LNCaP clone FGC (cell line): ENCODE results near the gene NIT1.

Experiments
- DNase-seq: peaks from one replicate; pipeline ENCODE4 v3.0.0-alpha.2; 2011; ENCODE audit warnings: low read depth
- H3K4me3 ChIP-seq: 2 replicates; pipeline ENCODE4 v1.5.1; 2011; ENCODE audit warnings: mild to moderate bottlenecking, low read depth, low read length, control low read depth
- CTCF ChIP-seq: IDR thresholded peaks from 2 replicates; pipeline ENCODE4 v1.5.1; 2012; ENCODE audit warnings: mild to moderate bottlenecking; ENCODE audit not compliant: control insufficient read depth, insufficient read depth; ENCODE audit errors: extremely low read depth

NIT1 gene

GRCh38 chr1:161127649-161128048 lies 9.7 kb downstream of the NIT1 start:
- no peak overlapping the region for H3K4me3 ChIP-seq
- no peak for TF ChIP-seq CTCF
- no peak for DNase-seq

DNA sequence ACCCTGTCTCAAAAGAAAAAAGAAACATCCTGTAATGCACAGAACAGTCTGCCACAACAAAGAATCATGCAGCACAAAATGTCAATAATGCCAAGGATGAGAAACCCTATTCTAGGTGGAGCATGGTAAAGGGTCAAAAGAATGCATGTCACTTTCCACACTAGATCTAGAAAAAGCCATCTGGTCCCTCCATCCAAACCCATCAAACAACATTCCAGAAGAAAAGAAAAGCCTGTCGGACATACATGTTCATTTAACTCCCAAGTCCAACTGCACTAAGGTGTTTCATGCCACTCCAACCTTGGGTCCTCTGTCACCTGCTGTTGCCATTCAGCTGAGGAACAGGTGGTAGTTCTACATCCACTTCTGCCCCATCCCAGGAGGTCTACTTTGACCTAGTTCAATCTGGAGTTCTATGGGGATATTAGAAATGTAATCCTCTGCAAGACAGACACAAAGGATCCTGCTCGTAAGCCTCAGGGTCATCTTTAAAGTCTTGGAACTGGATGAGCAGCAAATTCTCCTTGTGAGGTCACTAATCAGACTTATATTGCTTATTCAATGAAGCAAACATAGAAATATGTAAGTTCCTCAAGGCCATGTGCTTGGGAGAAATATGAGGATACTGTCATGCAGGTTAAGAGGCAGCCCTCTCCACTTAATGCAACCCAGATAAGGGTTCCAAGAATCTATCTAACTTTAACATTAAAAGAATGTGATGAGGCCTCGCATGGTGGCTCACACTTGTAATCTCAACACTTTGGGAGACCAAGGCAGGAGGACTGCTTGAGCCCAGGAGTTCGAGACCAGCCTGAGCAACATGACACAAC lies 10.9 kb downstream of the NIT1 start:
- no peak overlapping the region for H3K4me3 ChIP-seq
- DNase-seq: no peak
- no peak for TF ChIP-seq CTCF

GRCh38 chr1:161130266-161130665 lies 12.4 kb downstream of the NIT1 start:
- no peak for DNase-seq
- H3K4me3 ChIP-seq: no peak overlapping the region
- no peak for TF ChIP-seq CTCF

DNA sequence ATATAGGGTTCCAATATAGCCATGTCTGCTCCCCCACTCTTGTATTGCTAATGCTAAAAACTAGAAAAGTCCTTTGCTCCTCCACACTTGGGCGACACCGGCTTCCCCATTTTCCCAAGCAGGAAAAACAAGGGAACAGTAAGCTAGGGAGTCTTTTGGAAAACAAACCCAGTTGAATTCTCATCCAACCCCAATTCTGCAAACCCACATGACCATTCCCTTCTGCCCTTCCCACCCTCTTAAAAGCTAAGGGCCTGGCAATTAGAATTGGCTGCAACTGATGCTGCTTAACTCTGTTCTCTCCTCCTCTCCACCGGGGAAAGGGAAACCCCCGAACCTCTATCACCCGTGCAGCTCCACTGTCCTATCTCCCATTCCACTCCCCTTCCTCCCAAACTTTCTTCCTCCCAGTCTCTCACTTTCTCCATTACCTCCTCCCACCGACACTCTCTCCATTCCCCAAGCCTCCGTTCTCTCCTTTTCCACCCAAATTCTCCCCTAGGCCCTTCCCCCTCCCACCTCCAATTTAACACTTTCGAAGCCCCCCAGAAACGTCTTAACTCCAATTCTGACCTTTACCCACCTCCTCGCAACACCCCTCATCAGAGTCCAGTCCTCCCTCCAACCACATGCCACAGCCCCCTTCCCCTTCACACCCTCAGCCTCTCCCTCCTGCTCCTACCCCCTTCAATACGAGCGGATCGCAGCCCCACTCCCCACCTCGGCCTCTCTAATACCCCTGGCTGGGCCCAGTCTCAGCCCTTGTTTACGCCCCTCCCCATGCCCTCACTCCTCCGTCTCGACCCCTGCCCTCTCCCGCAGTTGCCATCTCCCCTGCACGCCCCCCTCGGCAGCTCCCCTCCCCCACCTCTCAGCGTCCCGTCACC lies 13.9 kb downstream of the NIT1 start:
- no peak for DNase-seq
- TF ChIP-seq CTCF: no peak
- H3K4me3 ChIP-seq: peak overlapping the region; percentile 71

DNA sequence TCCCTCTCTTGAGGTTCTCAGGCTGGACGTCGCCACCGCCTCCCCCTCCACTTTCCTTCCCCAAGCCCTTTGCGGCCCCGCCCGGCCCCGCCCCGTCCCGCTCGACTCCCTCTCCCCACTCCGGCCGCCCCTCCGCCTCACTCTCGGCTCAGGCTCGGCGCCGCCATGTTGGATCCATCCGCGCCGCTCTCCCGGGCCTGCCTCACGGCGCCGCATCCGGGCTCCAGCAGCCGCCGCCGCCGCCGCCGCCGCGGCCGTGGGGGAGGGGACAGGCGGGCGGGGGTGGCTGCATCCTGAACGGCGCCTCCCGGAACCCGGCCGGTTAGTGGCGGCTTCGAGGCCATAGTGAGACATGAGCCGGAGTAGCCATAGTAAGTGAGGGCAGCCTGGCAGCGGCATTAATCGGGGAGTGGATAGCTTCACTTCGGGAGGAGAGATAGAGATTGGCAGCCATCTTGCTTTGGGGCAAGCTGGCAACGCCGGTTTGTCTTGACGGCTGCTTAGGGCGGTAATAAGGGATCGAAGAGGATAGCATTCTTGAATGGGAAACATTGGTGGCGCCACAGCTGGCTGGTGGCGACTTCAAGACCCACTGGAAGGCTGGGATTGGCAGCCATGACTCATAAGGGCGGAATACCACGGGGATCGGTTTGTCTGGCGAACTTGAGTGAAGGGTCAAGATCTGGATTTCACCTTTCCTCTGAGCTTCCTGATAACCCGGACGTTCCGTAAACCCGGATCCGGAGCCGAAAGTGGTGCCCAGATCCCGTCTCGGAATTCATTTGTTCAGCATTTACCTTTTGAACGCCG lies 14.7 kb downstream of the NIT1 start, which contains the start of gene DEDD:
DEDD (minus strand) TSS at position 258 of the 810 bp plus-strand sequence. CDS start 8,205 bp downstream, outside the sequence.
- peak within 1 kb of the TSS; percentile 71 for H3K4me3 ChIP-seq
- peak; percentile 28 for TF ChIP-seq CTCF
- peak; percentile 97 for DNase-seq

DNA sequence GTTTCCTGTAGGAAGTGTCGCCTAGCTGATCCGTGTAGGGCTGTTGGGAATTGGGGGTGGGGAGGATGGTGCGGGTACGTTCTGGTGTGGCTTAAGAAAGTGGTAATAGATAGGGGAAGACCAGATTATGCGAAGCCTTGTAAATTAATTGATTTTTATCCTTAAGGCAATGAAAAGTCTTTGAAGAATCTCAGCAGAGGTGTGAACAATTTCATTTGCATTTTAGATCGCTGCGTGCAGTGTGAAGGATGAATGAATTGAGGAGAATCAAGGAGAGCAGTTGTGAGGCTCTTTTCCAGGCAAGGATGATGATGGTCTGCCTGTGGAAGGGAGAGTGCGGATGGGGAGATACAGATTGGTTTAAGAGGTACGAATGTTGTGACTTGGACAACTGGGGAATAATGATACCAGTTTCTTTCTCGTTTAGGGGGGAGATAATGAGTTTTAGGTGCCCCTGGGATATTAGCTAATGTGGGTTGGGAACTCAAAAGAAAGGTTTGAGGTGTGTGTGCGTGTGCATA lies 15.4 kb downstream of the NIT1 start:
- TF ChIP-seq CTCF: no peak
- peak overlapping the region; percentile 71 for H3K4me3 ChIP-seq
- no peak for DNase-seq
